NCI-H1930 (cell line): ENCODE measurements around the gene WWP2.

Experiments
- DNase-seq, 2 experiments: peaks; one replicate each; lab custom pipeline; 2025; lab: John Stamatoyannopoulos, UW

The WWP2 gene

GRCh38 chr16:69859105-69859989 lies 97.2 kb downstream of the WWP2 start:
- DNase-seq = no peak

- DNase-seq = no peak
Measured at GRCh38 chr16:69860233-69861231, 98.4 kb downstream of the WWP2 start.

- DNase-seq = no peak
Measured at GRCh38 chr16:69861292-69862030, 99.3 kb downstream of the WWP2 start.

- no peak for DNase-seq
Measured at GRCh38 chr16:69863401-69864281, 101.5 kb downstream of the WWP2 start.

GRCh38 chr16:69865701-69866100 lies 103.6 kb downstream of the WWP2 start:
- no peak for DNase-seq

- DNase-seq = no peak
Measured at GRCh38 chr16:69867784-69868560, 105.8 kb downstream of the WWP2 start.

GRCh38 chr16:69870761-69871160 lies 108.6 kb downstream of the WWP2 start:
- DNase-seq = no peak

- DNase-seq = no peak
Measured at GRCh38 chr16:69871708-69872107, 109.6 kb downstream of the WWP2 start.

GRCh38 chr16:69872888-69873287 lies 110.8 kb downstream of the WWP2 start:
- DNase-seq = no peak

- no peak for DNase-seq
Measured at GRCh38 chr16:69873783-69874182, 111.7 kb downstream of the WWP2 start.

GRCh38 chr16:69874271-69874670 lies 112.1 kb downstream of the WWP2 start:
- no peak for DNase-seq

- DNase-seq = no peak
Measured at GRCh38 chr16:69880640-69881133, 118.6 kb downstream of the WWP2 start.

GRCh38 chr16:69881141-69881540 lies 119.0 kb downstream of the WWP2 start:
- no peak for DNase-seq

- DNase-seq = no peak
Measured at GRCh38 chr16:69883744-69884143, 121.6 kb downstream of the WWP2 start.

GRCh38 chr16:69885722-69886121 lies 123.6 kb downstream of the WWP2 start:
- DNase-seq = no peak

- DNase-seq = no peak
Measured at GRCh38 chr16:69886726-69887125, 124.6 kb downstream of the WWP2 start.

- no peak for DNase-seq
Measured at GRCh38 chr16:69888005-69888590, 126.0 kb downstream of the WWP2 start.

- DNase-seq = no peak
Measured at GRCh38 chr16:69889295-69889964, 127.3 kb downstream of the WWP2 start.
